HL-60 (cell line): ENCODE measurements around the gene CNN3.

Experiments
- CTCF ChIP-seq: IDR thresholded peaks from one replicate; pipeline ENCODE4 v1.5.1; 2011; ENCODE audit warnings: low read length, control low read depth, inconsistent platforms; ENCODE audit not compliant: insufficient read depth
- GABPA ChIP-seq: IDR thresholded peaks from 2 replicates; pipeline ENCODE4 v1.6.1; 2012; ENCODE audit warnings: low read depth
- POLR2AphosphoS5 ChIP-seq: IDR thresholded peaks from 2 replicates; pipeline ENCODE4 v1.6.1; 2012; ENCODE audit warnings: low read depth
- SPI1 ChIP-seq: IDR thresholded peaks from 2 replicates; pipeline ENCODE4 v1.6.1; 2012; ENCODE audit warnings: low read depth, mild to moderate bottlenecking, borderline replicate concordance

- no peak for TF ChIP-seq CTCF
- TF ChIP-seq GABPA = no peak
- TF ChIP-seq POLR2AphosphoS5 = no peak
- TF ChIP-seq SPI1 = no peak
Measured at GRCh38 chr1:94952539-94952938, 25.6 kb upstream of the CNN3 start.
